ENCODE data around the gene UBE2QL1.

Gene UBE2QL1

DNA sequence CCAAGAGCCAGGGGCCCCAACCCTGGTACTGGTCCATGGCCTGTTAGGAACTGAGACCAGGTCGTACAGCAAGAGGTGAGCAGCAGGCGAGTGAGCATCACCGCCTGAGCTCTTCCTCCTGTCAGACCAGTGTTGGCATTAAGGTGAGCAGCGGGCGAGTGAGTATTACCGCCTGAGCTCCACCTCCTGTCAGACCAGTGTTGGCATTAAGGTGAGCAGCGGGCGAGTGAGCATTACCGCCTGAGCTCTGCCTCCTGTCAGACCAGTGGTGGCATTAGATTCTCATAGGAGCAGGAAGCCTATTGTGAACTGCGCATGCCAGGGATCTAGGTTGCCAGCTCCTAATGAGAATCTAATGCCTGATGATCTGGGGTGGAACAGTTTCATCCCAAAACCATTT is 31.0 kb upstream of the UBE2QL1 start:
- H3K9me3 ChIP-seq (ENCODE audit: control insufficient read depth, insufficient read depth, low read length) = no peaks in the 10 kb centered on the region
- H3K9ac ChIP-seq (ENCODE audit: low read depth, low read length) = no peak overlapping the region
- H3K36me3 ChIP-seq (ENCODE audit: insufficient read depth, low read length) = no peaks in the 10 kb centered on the region
- H3K4me1 ChIP-seq (ENCODE audit: insufficient read depth, low read length) = no peaks in the 10 kb centered on the region

- no peak overlapping the region for H3K9ac ChIP-seq (ENCODE audit: low read depth, low read length)
- H3K36me3 ChIP-seq (ENCODE audit: insufficient read depth, low read length) = no peaks in the 10 kb centered on the region
- H3K4me1 ChIP-seq (ENCODE audit: insufficient read depth, low read length) = no peaks in the 10 kb centered on the region
- no peaks in the 10 kb centered on the region for H3K9me3 ChIP-seq (ENCODE audit: control insufficient read depth, insufficient read depth, low read length)
Measured at GRCh38 chr5:6418679-6419276, 29.9 kb upstream of the UBE2QL1 start.

DNA sequence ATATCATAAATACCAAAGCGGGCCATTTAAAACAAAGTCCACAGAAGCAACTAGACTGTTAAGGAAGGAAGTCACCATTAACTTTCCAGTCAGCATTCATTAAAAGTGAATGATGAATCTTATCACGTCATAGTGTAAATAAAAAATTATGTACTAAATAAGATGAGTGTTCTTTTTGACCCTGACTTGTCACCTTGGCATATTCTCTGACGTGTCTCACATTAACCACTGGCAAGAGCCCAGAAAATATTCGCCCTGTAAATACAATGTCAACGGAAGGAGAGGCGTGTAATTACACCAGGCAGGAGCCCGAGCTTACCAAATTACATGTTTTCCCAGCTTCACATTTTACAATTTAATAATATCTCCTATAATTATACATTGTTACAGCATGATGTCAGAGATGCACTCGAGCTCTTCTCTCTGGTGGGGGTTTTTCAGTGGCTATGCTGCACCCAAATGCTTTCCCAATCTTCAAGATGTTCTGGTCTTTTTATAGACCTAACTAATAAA is 29.3 kb upstream of the UBE2QL1 start:
- no peaks in the 10 kb centered on the region for H3K36me3 ChIP-seq (ENCODE audit: insufficient read depth, low read length)
- H3K9ac ChIP-seq (ENCODE audit: low read depth, low read length) = no peak overlapping the region
- no peaks in the 10 kb centered on the region for H3K4me1 ChIP-seq (ENCODE audit: insufficient read depth, low read length)
- H3K9me3 ChIP-seq (ENCODE audit: control insufficient read depth, insufficient read depth, low read length) = no peaks in the 10 kb centered on the region

DNA sequence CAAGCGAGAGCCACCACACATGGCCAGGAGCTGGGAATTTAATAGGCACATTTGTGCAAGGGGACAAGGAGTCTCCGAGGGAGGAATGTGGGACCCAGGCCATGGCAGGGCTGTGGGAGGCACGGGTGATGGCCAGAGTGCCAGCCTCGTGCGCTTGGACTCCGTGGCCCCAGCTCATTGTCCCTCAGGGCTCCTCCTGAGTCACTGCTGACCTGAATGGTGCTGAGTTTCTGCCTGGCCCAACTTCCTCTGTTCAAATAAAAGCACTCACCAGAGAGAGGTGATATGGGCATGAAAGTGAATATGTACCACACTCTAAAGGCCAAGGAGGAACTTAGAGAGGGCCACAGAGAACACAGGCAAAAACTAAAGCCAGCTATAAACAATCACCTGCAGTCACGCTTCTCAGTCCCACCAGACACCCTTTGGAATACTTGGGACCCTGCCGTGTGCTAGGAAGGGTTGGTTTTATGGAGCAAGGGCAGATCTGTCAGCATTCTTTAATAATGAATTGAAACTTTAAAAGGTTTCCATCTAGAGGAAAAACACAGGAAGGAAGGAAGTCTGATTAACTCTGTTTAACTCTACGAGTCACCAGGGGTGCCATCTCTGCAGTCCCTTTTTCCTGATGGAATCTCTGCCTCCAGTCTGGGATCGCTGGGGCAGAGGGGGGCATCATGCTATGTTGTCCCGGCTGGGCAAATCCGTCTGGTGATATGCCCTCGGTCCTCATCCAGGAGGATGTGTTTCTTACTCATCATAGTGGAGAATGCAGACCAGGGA is 25.1 kb upstream of the UBE2QL1 start:
- H3K9ac ChIP-seq (ENCODE audit: low read depth, low read length) = no peak overlapping the region
- no peaks in the 10 kb centered on the region for H3K4me1 ChIP-seq (ENCODE audit: insufficient read depth, low read length)
- H3K36me3 ChIP-seq (ENCODE audit: insufficient read depth, low read length) = no peaks in the 10 kb centered on the region
- H3K9me3 ChIP-seq (ENCODE audit: control insufficient read depth, insufficient read depth, low read length) = no peaks in the 10 kb centered on the region

DNA sequence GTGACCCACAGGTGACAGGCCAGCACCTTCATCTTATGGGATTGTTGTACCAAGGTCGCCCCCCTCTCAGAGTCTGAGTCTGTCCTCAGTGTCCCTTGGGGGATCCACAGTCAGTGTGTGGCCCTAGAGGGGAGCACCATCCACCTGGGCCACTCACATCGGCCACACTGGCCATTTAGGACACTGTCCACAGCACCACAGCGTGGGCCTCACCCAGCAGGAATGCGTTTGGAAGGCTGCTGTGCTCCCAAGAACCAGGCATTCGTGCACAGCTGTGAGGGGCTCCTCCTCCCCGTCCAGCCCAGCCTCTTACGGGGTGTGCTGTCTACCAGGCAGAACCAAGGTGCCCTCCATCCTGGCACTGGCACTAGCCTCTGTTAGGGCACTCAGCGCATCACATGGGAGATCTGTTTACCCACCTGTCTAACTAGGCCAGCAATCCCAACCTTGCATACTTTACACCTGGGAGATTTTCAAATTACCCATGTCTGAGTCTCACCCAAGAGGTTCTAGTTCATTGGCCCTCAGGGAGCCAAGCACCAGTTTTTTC is 24.5 kb upstream of the UBE2QL1 start:
- H3K9ac ChIP-seq (ENCODE audit: low read depth, low read length) = no peak overlapping the region
- no peaks in the 10 kb centered on the region for H3K9me3 ChIP-seq (ENCODE audit: control insufficient read depth, insufficient read depth, low read length)
- H3K36me3 ChIP-seq (ENCODE audit: insufficient read depth, low read length) = no peaks in the 10 kb centered on the region
- no peaks in the 10 kb centered on the region for H3K4me1 ChIP-seq (ENCODE audit: insufficient read depth, low read length)

DNA sequence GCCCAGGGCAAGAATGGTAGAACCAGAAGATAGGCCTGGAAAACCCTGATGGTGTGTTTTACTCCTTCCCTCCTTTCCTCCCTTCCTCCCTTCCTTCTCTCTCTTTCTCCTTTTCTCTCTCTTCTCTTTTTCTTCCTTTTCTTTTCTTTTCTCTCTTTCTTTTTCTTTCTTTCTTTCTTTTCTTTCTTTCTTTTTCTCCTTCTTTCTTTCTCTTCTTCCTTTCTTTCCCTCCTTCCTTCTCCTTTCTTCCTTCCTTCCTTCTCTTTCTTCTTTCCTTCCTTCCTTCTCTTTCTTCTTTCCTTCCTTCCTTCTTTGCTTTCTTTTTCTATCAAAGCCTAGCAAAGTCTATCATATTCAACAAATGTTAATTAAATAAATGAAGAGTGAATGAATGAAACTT is 24.0 kb upstream of the UBE2QL1 start:
- H3K9me3 ChIP-seq (ENCODE audit: control insufficient read depth, insufficient read depth, low read length) = no peaks in the 10 kb centered on the region
- no peaks in the 10 kb centered on the region for H3K36me3 ChIP-seq (ENCODE audit: insufficient read depth, low read length)
- H3K4me1 ChIP-seq (ENCODE audit: insufficient read depth, low read length) = no peaks in the 10 kb centered on the region
- no peak overlapping the region for H3K9ac ChIP-seq (ENCODE audit: low read depth, low read length)

- no peaks in the 10 kb centered on the region for H3K4me1 ChIP-seq (ENCODE audit: insufficient read depth, low read length)
- no peak overlapping the region for H3K9ac ChIP-seq (ENCODE audit: low read depth, low read length)
- H3K9me3 ChIP-seq (ENCODE audit: control insufficient read depth, insufficient read depth, low read length) = no peaks in the 10 kb centered on the region; the same call in 1 of the 2 replicates
- H3K36me3 ChIP-seq (ENCODE audit: insufficient read depth, low read length) = no peaks in the 10 kb centered on the region
Measured at GRCh38 chr5:6427694-6428093, 21.0 kb upstream of the UBE2QL1 start.

DNA sequence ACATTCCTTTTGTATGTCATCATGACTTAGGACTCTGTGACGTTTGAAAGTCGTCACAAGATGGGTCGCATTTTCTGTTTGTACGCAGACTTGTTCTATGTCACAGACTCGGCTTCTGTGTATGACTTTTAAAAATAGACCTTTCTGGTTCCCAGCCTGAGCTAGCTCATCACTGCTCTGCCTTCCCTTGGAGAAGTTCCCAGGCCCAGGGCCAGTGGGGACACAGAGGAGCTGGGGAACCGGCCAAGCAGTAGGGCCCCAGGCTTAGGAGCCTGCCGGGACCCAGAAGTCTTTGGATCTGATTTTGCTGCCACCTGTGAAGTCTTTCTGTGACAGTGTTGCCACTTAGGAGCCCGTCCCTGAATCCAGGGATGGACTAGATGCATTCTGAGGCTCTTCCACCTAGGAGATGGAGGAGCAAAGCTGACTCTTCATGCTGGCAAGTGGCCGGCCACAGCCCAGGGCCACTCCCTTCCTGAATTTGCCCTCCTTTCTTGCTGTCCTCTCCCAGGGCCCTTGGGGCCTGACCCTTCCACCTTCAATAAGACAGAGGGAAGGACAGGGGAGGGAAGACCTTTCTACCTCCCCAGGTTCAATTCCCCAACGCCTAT is 18.1 kb upstream of the UBE2QL1 start:
- Histone ChIP-seq H3K4me1 (ENCODE audit: insufficient read depth, low read length) (no peaks in the 10 kb centered on the region), H3K9me3 (ENCODE audit: control insufficient read depth, insufficient read depth, low read length) (no peaks in the 10 kb centered on the region; the same call in 1 of the 2 replicates), H3K36me3 (ENCODE audit: insufficient read depth, low read length) (no peaks in the 10 kb centered on the region), H3K9ac (ENCODE audit: low read depth, low read length) (no peak overlapping the region)

DNA sequence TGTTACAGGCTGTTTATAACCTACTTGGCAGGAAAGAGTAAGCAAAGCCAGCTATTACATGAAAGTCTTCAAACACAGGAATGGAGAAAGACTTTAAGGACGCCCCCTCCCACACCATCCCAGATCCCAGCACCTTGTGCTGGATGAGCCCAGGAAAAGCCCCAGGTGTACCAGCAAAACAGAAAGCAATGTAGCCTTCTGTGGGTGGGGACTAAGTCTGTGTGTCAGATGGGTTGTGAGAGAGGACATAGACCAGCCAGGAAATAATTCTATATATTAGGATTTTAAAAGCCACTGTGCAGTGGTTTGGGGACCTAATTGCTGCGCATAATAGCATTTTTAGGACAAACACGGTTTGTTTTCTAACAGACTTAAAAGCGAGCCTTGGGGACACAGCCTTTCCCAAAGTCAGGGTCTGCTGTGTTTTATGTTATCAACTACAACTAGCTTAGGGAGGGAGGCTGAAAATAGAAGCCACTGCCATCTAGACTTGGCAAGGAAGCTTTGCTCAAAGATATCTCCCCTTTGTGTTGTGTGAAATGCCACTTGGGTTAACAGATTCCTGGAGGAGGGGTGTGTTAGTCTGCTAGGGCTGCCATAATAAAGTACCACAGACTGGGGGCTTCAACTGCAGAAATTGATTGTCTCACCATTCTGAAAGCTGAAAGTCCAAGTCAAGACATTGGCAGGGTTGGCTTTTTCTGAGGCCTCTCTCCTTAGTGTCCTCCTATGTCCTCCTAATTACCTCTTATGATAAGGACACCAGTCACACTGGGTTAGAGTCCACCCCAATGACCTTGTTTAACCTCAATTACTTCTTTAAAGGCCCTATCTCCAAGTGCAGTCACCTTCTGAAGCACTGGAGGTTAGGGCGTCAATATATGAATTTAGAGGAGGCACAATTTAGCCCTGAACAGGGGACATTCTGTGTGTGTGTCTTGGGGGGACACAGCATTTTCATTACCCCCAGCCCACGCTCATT is 17.2 kb upstream of the UBE2QL1 start:
- H3K36me3 ChIP-seq (ENCODE audit: insufficient read depth, low read length) = no peaks in the 10 kb centered on the region
- no peak overlapping the region for H3K9ac ChIP-seq (ENCODE audit: low read depth, low read length)
- H3K9me3 ChIP-seq (ENCODE audit: control insufficient read depth, insufficient read depth, low read length) = no peaks in the 10 kb centered on the region; the same call in 1 of the 2 replicates
- H3K4me1 ChIP-seq (ENCODE audit: insufficient read depth, low read length) = no peaks in the 10 kb centered on the region

- H3K9ac ChIP-seq (ENCODE audit: low read depth, low read length) = no peak overlapping the region
- no peaks in the 10 kb centered on the region for H3K4me1 ChIP-seq (ENCODE audit: insufficient read depth, low read length)
- H3K9me3 ChIP-seq (ENCODE audit: control insufficient read depth, insufficient read depth, low read length) = no peaks in the 10 kb centered on the region; the same call in 1 of the 2 replicates
- no peaks in the 10 kb centered on the region for H3K36me3 ChIP-seq (ENCODE audit: insufficient read depth, low read length)
Measured at GRCh38 chr5:6432206-6432605, 16.5 kb upstream of the UBE2QL1 start.

DNA sequence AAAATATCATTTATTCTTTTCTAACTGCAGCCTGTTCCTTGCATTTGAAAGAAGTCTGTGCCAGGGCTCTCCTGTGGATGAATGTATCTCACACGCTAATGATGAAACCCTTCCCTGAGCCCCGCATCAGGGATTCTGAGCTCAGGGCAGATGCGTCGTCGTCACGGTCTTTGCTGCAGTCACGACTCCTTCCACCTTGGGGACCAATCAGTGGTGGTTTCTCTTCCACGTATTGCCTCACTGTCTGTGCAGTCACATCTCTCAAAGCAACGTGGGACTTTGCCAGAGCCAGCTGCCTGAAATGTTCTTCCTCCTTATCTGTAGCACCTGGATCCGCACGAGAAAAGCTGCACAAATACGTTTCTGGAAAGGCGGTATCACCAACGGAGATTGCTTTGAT is 13.9 kb upstream of the UBE2QL1 start:
- H3K36me3 ChIP-seq (ENCODE audit: insufficient read depth, low read length) = no peaks in the 10 kb centered on the region
- H3K4me1 ChIP-seq (ENCODE audit: insufficient read depth, low read length) = no peaks in the 10 kb centered on the region
- H3K9ac ChIP-seq (ENCODE audit: low read depth, low read length) = no peak overlapping the region
- no peaks in the 10 kb centered on the region; the same call in 1 of the 2 replicates for H3K9me3 ChIP-seq (ENCODE audit: control insufficient read depth, insufficient read depth, low read length)

DNA sequence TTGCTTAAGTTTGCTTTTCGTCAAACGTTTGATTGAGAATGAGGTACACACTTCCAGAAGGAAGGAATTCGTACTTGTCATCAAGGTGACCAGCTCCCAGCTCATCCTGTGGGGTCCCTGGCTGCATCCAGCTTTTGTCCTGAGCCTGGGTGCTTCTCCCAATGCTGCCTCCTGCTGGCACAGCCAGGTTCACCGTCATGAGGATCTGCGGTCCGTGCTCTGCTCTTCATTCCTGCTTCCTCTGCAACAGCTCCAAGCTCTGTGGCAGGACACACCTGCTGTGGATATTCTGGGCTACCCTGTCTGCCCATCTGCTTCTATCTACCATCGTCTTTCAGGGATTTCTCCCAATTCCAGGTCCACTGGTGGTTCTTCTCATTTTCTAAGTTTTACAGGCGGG is 13.3 kb upstream of the UBE2QL1 start:
- H3K9me3 ChIP-seq (ENCODE audit: control insufficient read depth, insufficient read depth, low read length) = no peaks in the 10 kb centered on the region

GRCh38 chr5:6436715-6437331 is 11.8 kb upstream of the UBE2QL1 start:
- no peak overlapping the region for H3K9ac ChIP-seq (ENCODE audit: low read depth, low read length)
- no peaks in the 10 kb centered on the region for H3K36me3 ChIP-seq (ENCODE audit: insufficient read depth, low read length)
- no peaks in the 10 kb centered on the region for H3K4me1 ChIP-seq (ENCODE audit: insufficient read depth, low read length)
- no peaks in the 10 kb centered on the region for H3K9me3 ChIP-seq (ENCODE audit: control insufficient read depth, insufficient read depth, low read length)

More for the DNA sequence above, 13.3 kb upstream of the UBE2QL1 start:
- no peaks in the 10 kb centered on the region for H3K36me3 ChIP-seq (ENCODE audit: insufficient read depth, low read length)
- no peaks in the 10 kb centered on the region for H3K4me1 ChIP-seq (ENCODE audit: insufficient read depth, low read length)
- no peak overlapping the region for H3K9ac ChIP-seq (ENCODE audit: low read depth, low read length)
